H1 (cell line): ENCODE results near the gene CNTROB.

Experiments used
- CEBPB ChIP-seq: IDR thresholded peaks from 2 replicates; pipeline ENCODE4 v1.6.1; 2012; ENCODE audit warnings: low read depth, low read length
- CREB1 ChIP-seq: IDR thresholded peaks from 2 replicates; pipeline ENCODE4 v1.6.1; 2012; ENCODE audit warnings: inconsistent platforms
- CTCF ChIP-seq, 3 experiments: IDR thresholded peaks; 1 replicate in 2 of 3; 2 replicates in 1 of 3; pipeline versions ENCODE4 v1.5.1 to v1.6.1; 2011; ENCODE audit warnings: low read length in 3 of 3, mild to moderate bottlenecking in 3 of 3, inconsistent platforms in 2 of 3, low read depth in 1 of 3, moderate library complexity in 1 of 3; ENCODE audit not compliant: insufficient read depth in 1 of 3; ENCODE audit errors: control extremely low read depth in 1 of 3
- E2F6 ChIP-seq: IDR thresholded peaks from 2 replicates; pipeline ENCODE4 v1.6.1; 2012; ENCODE audit warnings: inconsistent platforms
- EP300 ChIP-seq, 2 experiments: IDR thresholded peaks; 1 replicate in 1 of 2; 2 replicates in 1 of 2; pipeline ENCODE4 v1.6.1; 2011 to 2012; ENCODE audit warnings: low read depth in 2 of 2, low read length in 2 of 2, mild to moderate bottlenecking in 2 of 2, borderline replicate concordance in 1 of 2, inconsistent platforms in 1 of 2, moderate library complexity in 1 of 2
- EZH2 ChIP-seq: fragments of 200-600 bp; sonication (generic); IDR thresholded peaks from 2 replicates; pipeline ENCODE4 v1.7.1; 2012; ENCODE audit warnings: low read depth, mild to moderate bottlenecking, moderate library complexity, low read length, inconsistent platforms; ENCODE audit not compliant: severe bottlenecking
- JUN ChIP-seq: IDR thresholded peaks from 2 replicates; pipeline ENCODE4 v1.6.1; 2011; ENCODE audit warnings: low read depth, mild to moderate bottlenecking, improper control_type of control experiment, low read length
- JUND ChIP-seq: IDR thresholded peaks from 2 replicates; pipeline ENCODE4 v1.6.1; 2011; ENCODE audit warnings: mild to moderate bottlenecking, improper control_type of control experiment, low read length
- MAFK ChIP-seq: IDR thresholded peaks from 2 replicates; pipeline ENCODE4 v1.6.1; 2012; ENCODE audit warnings: low read depth, mild to moderate bottlenecking, improper control_type of control experiment, low read length
- POLR2AphosphoS5 ChIP-seq: IDR thresholded peaks from 2 replicates; pipeline ENCODE4 v1.6.1; 2011; ENCODE audit warnings: low read depth, low read length
- RBBP5 ChIP-seq: IDR thresholded peaks from 2 replicates; pipeline ENCODE4 v1.7.1; 2012; ENCODE audit warnings: low read depth, mild to moderate bottlenecking, inconsistent platforms, low read length, moderate library complexity, borderline replicate concordance
- SP4 ChIP-seq: IDR thresholded peaks from 2 replicates; pipeline ENCODE4 v1.6.1; 2012; ENCODE audit warnings: low read length, inconsistent platforms
- TEAD4 ChIP-seq: IDR thresholded peaks from 2 replicates; pipeline ENCODE4 v1.6.1; 2012; ENCODE audit warnings: low read depth, low read length, inconsistent platforms, mixed read lengths
- TF ChIP-seq, protein P1 (sequence below): IDR thresholded peaks from 2 replicates; pipeline ENCODE4 v1.6.1; 2012; ENCODE audit warnings: low read length, inconsistent platforms

DNA sequence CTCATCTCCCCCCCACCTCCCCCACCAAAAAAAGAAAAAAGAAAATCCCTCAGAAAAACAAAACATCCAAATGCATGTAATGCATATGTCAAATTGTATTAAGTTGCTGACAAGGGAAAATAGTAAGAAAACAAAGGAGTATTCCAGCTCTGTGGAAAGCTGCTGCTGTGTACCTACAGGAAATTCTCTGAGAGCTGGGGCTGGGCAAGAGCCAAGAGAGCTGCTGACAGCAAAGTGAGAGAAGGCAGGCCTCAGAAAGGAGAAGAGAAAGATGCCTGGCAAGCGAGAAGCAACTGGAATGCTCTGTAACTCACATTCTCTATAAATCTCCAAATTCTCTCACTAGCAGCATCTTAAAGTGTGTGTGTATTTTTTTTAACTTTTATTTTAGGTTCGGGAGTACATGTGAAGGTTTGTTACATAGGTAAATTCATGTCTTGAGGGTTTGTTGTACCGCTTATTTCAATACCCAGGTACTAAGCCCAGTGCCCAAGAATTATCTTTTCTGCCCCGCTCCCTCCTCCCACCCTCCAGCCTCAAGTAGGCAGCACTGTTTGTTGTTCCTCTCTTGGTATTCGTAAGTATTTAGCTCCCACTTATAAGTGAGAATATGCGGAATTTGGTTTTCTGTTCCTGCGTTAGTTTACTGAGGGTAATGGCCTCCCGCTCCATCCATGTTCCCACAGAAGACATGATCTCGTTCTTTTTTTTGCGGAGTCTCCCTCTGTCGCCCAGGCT, 24.4 kb downstream of the CNTROB start:
- no peak for TF ChIP-seq E2F6
- TF ChIP-seq CEBPB: no peak
- no peak for TF ChIP-seq SP4
- TF ChIP-seq EP300 (IDR thresholded peaks at IDR 0.05; ENCODE audit: borderline replicate concordance in 1 of 2, low read depth in 2 of 2, low read length in 2 of 2): no peak
- TF ChIP-seq EZH2: no peak
- no peak for TF ChIP-seq CTCF (IDR thresholded peaks at IDR 0.05; ENCODE audit: control extremely low read depth in 1 of 3, insufficient read depth in 1 of 3, low read depth in 1 of 3, low read length in 3 of 3)
- no peak for TF ChIP-seq MAFK
- TF ChIP-seq, protein P1, sequence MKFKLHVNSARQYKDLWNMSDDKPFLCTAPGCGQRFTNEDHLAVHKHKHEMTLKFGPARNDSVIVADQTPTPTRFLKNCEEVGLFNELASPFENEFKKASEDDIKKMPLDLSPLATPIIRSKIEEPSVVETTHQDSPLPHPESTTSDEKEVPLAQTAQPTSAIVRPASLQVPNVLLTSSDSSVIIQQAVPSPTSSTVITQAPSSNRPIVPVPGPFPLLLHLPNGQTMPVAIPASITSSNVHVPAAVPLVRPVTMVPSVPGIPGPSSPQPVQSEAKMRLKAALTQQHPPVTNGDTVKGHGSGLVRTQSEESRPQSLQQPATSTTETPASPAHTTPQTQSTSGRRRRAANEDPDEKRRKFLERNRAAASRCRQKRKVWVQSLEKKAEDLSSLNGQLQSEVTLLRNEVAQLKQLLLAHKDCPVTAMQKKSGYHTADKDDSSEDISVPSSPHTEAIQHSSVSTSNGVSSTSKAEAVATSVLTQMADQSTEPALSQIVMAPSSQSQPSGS: no peak
- TF ChIP-seq POLR2AphosphoS5: no peak
- TF ChIP-seq CREB1: no peak
- TF ChIP-seq JUN: no peak
- TF ChIP-seq RBBP5: no peak
- no peak for TF ChIP-seq JUND
- no peak for TF ChIP-seq TEAD4
